HG03175 (cell line): ENCODE results near the gene GPR26.

Source experiments
- ATAC-seq: cut with Tn5 transposase; IDR thresholded peaks from one replicate; pipeline ENCODE4 v1.9.1; 2021; ENCODE audit warnings: mild to moderate bottlenecking, moderate library complexity; ENCODE audit not compliant: unreplicated experiment

Gene GPR26

DNA sequence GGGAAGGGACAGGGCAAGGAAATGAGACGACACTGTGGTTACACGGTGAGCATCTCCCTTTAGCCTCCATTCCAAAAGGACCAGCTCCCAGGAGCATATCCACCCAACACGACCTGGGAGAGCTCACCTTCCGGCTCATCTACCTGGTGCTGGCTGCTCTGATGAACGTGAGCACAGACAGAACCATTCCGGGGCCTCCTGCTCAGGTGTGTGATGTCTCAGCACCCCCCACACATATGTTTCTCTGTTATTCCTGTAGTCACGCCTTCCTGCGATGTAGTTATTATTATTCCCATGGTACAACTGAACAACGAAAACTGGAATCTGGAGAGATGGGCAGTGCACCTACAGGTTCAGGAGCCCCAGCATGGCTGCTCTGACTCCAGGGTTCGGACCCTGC lies 20.5 kb upstream of the GPR26 start:
- no peak for ATAC-seq

DNA sequence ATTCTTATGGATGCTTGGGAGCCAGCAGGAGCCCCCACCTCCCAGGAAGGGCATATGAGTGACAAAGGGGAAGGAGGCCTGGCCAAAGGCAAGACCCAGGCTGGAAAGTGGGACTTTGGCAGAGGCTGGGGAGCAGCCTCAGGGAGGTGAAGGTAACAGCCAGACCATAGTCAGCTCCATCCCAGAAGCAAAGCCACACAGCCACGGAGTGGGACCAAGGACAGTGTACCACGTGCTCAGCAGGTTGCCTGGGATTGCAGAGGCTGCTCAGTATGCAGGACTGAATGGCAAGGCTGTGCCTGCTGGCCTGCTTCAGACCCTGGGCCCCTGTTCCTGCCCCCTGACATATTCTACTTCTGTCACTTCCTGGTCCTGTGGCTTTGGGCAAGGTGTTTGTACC lies 17.6 kb upstream of the GPR26 start:
- ATAC-seq: no peak

DNA sequence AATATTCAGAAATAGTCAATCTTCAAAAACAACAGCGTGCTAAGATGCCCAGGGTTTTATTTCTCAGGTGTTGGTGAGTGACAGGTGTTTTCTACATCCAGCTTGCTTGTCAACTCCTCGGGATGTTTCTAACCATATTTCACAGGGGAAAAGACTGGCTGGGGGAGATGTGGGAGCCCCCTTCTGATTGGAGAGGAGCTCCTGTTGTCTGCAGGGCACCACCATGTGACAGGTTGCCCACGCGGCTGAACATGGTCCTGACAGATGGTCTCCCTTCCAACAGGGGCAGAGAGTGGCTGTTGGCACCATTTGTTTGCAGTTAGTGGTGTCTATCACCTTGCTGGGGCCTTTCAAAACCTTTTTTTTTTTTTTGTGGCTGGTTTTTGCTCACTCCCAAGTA lies 16.5 kb upstream of the GPR26 start:
- no peak for ATAC-seq

DNA sequence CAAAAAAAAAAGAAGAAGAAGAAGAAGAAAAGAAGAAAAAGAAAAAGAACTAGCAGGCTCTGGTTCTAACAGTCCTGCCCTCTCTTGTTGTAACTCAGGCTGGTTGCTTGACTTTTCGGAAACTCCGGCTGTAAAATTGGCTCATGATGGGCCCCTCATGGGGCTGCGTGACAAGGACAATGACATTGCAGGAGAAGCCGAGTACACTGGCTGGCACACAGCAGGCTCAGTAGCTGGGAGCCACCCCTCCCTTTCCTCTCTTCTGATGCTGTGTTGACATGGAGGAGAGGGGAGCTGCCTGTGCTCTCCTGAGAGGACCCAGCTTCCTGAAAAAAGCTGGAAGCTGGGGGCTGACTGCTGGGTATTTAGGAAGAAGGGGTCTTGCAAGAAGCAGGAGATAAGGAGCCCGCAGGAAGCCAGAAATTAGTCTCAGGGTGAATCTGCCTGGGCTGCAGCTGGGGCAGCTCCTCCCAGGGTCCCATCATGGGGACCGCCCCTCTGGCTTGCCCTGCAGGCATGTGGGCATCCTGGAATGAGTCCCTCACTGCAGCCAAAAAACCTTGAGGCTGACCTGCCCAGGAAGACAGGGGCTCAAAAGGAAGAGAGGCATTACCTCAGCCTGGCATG lies 14.6 kb upstream of the GPR26 start:
- no peak for ATAC-seq

DNA sequence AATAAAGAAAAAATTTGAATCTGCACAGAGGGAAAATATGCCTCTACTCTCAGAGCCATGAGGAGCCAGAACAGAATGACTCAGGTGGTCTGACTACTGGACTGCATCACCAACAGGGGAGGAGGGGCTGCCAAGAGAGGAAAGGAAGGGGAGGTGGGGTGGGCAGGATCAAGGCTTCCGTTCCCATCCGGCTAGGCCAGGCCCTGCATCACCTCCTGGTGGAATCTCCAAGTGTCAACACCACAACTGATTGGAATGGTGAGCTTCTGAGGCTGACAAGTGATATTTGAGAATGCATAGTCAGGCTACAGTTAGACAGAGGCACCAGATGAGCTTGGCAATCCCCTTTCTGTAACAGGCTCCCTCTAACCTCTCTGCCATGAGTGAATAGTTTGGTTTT lies 10.4 kb upstream of the GPR26 start:
- ATAC-seq: no peak

DNA sequence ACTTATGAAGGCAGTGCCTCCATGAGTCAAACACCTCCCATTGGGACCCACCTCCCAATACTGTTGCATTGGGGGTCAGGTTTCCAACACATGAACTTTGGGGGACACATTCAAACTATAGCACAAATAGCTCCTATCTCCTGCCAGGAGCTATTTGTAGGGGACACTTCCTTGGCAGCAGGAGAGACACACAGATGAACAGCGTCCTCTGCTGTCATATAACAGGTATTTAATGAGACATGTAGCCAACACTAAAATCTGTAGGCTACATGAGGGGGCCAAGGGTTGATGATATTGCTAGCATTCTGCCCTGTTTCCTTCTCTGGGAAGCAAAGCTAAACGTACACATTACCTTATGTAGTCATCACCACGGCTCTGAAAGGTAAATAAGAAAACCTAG lies 2.6 kb upstream of the GPR26 start:
- no peak for ATAC-seq

DNA sequence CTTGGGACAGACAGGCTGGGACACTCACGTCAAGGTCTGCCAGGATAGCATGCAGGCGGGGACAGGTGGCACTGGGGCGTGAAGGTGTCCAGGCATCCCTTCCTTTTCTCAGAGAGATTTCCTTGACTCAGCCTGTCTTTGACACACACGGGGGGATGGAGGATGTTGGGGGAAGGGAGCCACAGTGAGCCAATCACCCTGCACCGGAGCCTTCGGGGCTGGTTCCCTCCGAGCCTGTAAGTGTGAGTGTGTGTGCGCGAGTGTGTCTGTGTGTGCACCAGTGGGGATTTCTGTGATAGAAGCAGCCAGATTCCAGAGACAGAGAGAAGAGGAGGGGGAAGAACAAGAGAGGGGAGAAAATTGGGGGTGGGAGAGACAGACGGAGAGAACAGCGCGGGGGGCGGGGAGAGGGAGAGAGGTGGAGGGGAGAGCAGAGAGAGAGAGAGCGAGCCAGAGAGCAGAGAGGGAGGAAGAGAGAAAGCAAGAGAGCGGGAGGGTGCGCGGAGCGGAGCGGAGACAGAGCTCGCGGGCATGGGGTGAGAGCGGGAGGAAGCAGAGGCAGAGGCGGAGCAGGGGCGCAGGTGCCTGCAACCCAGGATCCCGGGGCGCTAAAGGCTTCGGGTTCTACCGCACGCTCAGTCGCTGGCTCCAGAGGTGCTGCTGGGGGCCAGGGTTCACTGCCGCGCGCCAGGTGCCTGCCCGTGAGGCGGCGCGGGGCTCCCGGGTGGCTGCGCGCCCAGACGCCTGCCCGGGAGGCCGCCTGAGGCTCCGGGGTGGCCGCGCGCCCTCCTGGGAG lies 466 bp upstream of the GPR26 start:
- no peak for ATAC-seq

DNA sequence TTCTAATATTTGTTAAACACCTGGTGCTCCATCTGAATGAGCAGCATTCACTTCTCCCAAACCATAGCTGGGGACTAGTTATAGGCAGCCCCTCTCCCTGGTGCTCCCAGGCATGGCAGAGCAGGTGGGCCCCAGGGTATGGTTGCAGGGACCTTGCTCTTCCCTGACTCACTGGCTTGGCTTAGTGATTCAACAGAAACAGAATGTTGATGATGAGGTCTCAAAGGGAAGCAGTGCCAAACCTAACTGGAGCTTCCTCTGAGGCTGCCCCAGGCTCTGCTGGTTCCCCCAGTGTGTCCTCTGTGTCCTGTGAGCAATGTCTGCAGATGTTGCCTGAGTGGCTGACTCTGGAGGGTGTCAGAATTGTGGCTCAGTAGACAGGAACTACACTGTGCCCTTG lies 3.7 kb downstream of the GPR26 start:
- ATAC-seq: no peak

DNA sequence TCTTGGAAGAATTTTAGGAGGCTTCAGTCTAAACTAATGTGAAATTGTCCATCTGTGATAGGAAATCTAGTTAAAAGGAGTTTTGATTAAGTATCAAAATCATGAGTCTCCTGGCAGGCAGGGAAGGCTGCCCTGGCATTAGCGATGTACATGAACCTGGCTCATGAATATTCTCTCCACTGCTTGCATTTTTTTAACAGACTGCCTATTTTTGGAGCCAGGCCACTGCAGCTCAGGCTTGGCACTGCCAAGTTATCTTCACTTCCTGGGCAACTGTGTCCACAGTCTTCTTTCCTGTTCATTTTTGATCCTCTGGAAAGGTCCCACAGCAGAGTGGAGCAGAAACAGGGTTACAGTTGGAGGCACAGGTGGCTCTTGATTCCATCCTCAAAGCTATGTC lies 7.0 kb downstream of the GPR26 start:
- no peak for ATAC-seq

DNA sequence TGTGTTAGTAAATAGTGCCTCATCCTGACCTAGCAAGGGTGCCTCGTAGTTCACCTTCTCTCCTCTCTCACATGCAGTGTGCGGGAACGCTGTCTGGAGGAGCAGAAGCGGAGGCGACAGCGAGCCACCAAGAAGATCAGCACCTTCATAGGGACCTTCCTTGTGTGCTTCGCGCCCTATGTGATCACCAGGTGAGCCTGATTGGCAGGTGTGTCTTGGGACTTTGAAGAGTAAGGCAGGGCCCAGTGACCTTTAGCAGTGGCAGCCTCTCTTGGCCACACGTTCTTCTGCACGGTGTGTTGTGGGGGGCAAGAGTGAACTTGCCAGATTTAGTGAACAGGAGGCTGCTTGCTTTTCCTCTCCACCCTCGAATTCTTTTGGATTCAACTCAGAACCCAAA lies 8.6 kb downstream of the GPR26 start:
- no peak for ATAC-seq

DNA sequence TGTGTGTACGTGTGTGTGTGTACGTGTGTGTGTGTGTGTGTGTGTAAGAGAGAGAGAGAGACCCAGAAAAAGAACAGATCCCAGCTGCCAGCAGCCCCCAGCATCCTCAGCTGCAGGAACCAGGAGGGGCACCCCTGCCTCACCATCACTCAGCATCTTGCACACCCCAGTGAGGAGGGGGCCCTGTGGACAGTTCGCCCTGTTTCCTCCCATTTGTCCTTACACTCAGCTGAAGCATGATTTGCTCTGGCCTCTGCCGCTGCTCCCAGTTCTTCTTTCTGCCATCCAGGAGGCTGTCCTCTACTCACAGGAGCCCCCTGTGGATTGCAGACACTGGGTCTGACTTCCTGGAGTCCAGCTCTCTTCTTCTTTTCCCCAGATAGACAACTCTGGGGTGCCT lies 9.7 kb downstream of the GPR26 start:
- ATAC-seq: no peak

DNA sequence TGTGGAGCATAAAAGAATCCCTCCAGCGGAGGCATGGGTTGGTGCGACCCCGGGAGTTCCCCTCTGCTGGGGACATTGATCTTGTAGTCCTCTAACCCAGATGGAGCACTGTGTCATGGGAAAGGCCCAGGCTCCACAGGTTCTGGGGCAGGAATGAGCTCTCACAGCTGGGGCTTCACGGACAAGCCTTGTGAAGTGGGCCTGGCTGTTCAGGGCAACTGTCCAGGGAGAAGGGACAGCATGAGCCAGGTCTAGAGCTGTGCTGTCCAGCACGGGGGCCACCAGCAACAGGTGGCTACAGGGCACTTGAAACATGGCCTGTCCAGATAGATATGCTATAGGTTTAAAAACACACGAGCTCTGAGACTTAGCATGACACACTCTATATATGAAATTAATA lies 11.4 kb downstream of the GPR26 start:
- ATAC-seq: no peak

DNA sequence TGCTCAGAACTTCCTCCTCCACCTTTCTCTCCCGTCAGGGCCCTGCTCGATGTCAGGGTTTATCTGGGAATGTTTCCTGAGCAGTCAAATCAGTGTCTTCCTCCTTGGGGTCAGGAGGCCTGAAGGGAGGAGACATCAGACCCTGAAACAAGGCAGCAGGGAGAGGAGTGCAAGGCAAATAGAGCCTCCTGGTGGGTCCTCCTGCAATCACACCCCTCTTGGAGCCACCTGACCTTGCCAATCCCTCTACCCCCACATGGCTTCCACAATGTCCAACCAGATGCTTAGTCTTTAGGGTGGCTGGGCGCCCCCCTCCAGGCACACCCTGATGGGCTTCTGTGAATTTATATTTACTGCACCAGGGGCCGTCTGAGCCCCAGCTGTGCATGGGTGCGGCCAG lies 12.2 kb downstream of the GPR26 start:
- no peak for ATAC-seq

DNA sequence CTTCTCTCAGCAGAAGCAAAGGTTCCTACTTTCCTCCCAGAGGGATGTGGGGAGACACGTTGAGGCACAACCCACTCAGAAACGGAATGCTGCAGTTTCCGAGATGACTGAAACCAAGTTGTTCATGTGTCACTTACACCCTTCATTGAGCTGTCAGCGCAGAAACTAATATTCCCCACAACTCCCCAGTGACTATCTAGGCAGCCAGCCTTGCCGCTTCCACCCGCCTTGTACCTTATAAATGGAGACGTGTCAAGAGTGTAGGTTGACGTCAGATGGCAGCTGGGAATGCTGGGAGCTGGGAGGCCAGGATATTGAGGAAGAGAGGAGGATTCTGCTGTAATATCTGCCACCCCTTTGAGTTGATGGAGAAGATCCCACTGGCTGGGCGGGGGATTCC lies 15.1 kb downstream of the GPR26 start:
- ATAC-seq: no peak

DNA sequence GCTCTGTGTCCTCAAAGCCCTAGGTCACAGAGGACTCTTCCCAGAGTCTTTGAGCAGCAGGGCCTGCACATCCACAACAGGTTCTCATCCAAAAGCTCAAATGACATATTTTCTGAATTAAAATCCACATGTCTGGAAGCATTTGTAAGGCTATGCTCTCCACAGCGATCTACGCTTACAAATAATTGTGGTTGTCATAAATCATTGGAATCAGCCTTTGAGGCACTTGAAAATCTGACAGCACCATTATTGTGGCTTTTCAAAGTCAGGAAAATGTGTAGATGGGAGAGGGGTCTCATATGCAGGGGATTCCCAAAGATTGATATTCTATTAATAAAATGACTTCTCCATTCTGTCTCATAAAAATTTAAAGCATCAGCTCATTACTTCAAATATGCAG lies 16.3 kb downstream of the GPR26 start:
- no peak for ATAC-seq

DNA sequence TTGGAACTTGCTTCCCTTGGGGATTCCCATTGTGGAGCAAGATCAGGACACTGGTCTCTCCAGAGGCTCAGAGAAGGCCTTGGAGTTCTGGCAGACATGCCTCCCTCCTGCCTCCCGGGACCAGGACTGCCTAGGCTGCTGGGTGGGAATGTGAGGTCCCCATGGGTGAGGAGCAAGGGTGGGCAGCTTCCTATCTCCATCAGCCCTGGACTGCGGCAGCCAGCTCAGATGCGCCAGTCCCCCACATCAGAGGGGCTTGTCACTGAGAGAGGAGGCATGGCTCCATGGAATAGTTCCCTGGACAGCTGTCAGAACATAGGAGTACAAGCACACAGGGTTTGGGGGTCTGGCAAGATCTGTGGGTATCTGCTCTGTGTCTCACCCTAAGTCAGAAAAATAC lies 17.3 kb downstream of the GPR26 start:
- ATAC-seq: no peak

DNA sequence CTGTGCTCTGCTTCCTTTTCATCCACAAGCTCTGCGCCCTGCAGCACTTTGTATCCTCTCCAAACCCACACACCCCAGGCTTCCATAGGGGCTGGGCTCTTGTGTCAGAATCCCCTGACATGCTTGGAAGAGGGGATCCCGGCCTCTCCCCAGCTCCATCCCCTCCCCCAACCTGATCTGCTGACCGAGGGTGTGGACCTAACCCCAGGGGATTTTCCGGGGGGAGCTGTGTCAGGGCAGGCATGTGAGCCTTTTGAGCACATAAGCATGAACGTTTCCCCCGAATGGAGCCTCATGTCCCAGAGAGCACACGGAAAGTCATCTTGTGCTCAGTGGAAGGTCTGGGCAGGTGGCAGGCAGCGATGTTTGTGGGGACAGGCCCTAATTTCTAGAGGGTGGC lies 17.7 kb downstream of the GPR26 start:
- ATAC-seq: no peak

DNA sequence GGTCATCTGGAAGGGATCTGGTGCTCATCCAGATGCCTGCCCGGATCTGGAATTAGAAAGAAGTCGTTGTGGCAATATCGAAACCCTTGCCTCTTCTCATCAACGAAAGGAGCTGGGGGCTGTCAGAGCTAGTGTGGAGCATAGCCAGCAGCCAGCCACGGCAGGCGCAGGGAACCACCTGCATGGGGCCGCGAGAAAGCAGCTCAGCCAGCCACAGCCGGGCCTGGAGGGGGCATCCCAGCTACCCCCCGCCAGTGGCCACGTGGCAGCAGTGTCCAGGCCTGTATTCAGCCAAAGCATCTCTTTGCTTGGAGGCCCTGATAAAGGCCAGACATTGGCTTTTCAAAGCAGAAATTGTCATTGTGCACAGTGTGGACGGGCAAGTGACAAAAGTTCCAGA lies 19.1 kb downstream of the GPR26 start:
- ATAC-seq: no peak

DNA sequence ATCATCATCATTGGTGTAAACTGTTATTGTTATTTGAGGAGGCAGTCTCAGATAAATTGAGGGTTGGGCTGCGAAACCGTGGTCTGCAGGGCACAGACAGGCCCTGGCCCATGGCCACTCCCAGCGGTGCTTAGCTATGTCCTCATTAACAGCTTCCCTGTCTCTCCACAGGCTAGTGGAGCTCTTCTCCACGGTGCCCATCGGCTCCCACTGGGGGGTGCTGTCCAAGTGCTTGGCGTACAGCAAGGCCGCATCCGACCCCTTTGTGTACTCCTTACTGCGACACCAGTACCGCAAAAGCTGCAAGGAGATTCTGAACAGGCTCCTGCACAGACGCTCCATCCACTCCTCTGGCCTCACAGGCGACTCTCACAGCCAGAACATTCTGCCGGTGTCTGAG lies 21.6 kb downstream of the GPR26 start:
- ATAC-seq: no peak

DNA sequence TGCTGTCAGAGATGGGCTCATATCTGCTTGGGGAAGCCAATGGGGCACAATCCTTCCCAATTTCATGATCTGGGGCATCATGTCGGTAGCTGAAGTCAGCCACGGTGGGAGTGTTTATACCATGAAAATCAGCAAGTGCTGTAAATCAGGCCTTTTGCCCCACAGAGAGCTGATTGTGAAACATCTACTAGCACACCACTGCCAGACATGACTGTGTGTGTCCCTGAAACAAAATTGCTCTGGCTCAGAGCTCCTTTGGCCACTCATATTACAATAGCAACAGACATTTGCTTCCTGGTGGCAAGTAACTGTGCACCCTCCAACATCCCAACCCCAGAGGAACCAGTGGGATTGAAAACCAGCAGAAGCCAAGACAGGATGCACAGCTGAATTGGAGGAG lies 23.7 kb downstream of the GPR26 start:
- ATAC-seq: no peak

DNA sequence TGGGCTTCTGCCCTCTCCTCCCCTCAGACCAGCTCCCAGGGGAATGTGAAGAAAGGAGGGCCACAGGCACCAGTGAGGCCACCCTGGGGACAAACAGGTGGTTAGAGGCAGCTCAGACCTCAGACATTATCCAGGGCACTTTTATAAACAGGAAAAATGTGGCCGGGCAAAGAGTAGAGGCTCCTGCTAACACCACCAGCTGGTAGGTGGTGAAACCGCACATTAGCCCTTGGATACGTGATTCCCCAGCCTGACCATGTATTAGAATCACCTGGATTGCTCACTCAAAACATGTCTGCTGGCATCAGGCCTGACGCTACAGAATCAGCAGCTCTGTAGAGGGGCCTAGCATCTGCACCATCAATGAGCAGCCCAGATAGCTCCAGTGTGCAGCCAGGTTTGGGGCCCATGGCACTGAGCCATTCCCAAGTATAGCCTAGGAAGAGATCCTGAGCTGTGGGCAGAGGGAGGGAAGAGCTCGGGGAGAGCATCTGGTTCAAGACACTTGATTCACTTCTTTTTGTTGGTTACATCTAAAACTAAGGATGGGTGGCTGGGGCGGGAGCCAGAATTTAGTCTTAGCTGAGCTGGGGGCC lies 37.1 kb downstream of the GPR26 start:
- no peak for ATAC-seq

DNA sequence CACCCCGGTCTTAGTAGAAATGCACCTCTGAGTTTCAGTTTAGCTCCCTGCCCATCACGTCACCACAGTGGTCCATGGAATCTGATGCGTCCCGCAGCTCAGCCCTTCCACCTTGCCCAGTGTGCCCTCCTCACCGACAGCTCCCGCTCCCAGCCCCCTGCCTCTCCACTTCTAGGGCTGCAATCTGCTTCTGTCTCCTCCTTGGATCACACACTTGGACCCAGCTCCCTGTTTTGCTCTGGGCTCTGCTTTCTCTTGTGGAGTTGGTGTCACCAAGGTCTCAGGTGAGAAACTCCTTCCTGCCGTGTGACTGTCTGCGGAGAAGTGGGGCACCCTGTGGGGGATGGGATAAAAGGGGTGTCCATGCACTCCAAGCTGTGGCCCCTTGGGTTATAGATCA lies 37.9 kb downstream of the GPR26 start:
- ATAC-seq: no peak

DNA sequence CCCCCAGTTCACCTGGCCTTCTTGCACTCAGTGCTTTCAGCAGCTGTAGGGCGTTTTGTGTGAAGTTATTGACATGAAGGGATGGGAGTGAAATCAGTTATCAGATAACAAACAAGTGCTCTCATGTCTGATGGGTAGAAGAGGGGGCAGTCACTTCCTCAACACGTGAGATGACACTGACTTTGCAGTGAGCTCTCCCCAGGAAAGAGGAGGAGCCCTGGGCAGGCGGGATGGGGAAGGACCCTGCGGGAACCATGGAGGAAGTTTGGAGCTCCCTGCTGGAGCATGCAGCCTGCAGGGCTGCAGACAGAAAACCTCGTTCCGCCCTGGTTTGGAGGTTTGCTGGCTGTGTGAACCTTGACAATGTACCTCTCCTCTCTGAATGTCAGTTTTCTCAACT lies 38.7 kb downstream of the GPR26 start:
- no peak for ATAC-seq
